OCI-M1 (cell line): ENCODE measurements around the gene PPIA.
"Not testable (repeated sequence)": the region's sequence is repeated elsewhere in the genome, so short reads cannot be mapped to it uniquely, and the experiment has no call there.

Source experiments
- DNase-seq: peaks from one replicate; lab custom pipeline; 2025; lab: John Stamatoyannopoulos, UW

PPIA gene

GRCh38 chr7:44827567-44827966, 31.1 kb downstream of the PPIA start:
- DNase-seq = no peak

DNA sequence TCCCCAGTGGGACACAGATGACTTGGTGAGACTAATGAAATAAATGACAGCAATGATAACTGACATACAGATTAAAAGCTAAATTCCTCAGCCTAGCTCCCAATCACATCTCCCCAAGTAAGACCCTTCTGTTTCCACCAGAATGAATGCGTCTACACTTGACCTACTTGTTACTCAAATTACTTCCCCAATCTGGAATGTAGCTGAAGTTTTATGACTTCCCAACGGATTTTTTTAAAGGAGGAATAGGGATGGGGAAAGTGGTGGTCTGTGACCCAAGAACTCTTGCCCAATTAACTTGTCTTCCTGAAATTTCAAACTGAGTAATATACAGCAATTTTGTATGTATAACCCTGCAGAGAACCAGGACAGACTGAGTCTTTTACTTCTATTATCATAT, 42.3 kb downstream of the PPIA start:
- no peak for DNase-seq

DNA sequence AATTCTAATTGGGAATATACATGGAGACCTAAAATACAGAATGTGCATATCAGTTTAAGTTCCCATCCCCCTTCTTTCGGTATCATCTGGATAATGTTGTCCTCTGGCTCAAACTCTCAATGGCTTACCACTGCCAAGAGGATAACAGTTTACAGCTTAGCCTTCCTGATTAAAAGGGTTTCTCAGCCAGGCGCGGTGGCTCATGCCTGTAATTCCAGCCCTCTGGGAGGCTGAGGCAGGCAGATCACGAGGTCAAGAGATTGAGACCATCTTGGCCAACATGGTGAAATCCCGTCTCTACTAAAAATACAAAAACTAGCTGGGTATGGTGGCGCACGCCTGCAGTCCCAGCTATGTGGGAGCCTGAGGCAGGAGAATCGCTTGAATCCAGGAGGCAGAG, 46.2 kb downstream of the PPIA start:
- not testable (repeated sequence) for DNase-seq

DNA sequence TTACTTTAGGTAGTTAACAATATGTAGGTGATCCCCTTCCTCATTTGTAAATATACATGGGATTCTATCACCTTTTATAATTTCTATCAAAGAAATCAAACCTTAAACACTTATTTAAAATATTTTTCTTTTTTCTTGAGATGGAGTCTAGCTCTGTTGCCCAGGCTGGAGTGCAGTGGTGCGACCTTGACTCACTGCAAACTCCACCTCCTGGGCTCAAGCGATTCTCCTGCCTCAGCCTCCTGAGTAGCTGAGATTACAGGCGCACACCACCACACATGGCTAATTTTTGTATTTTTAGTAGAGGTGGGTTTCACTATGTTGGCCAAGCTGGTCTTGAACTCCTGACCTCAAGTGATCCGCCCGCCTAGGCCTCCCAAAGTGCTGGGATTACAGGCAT, 47.0 kb downstream of the PPIA start:
- not testable (repeated sequence) for DNase-seq

DNA sequence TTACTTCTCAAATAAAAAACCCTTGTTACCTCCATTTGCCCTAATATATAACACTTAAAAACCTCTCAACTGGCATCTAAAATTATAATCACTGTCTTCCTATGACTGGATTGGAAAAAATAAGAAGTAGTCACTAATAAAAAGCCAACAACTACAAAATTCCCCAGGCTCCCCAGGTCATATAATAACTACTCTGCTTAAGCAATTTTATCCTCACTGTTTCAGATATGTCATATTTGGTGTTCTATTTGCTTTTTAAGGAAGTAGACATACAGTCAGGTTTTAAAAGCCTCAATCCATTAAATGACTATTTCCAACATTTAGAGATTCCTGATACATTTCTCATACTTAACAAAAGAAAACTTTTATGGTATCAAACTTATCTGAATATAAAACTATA, 49.0 kb downstream of the PPIA start:
- peak; percentile 37 for DNase-seq

DNA sequence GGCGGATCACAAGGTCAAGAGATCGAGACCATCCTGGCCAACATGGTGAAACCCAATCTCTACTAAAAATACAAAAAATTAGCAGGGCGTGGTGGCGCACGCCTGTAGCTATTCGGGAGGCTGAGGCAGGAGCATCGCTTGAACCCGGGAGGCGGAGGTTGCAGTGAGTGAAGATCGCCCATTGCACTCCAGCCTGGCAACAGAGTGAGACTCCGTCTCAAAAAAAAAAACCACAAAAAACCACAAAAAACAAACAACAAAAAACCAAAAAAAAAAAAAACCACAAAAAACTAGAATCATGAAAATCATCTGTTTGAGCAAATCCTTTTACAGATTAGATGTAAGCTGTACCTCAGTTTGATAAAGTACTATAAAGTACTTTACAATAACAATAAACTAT, 49.9 kb downstream of the PPIA start:
- DNase-seq = peak; percentile 44

GRCh38 chr7:44846816-44847508, 50.5 kb downstream of the PPIA start:
- peak; percentile 96 for DNase-seq

GRCh38 chr7:44847509-44847919, 51.0 kb downstream of the PPIA start:
- no peak for DNase-seq

GRCh38 chr7:44847920-44848634, 51.6 kb downstream of the PPIA start, which contains the start of gene H2AZ2:
Gene H2AZ2 (minus strand): TSS chr7:44848087. CDS start chr7:44847971, 116 bp downstream.
- DNase-seq = peak; percentile 99

DNA sequence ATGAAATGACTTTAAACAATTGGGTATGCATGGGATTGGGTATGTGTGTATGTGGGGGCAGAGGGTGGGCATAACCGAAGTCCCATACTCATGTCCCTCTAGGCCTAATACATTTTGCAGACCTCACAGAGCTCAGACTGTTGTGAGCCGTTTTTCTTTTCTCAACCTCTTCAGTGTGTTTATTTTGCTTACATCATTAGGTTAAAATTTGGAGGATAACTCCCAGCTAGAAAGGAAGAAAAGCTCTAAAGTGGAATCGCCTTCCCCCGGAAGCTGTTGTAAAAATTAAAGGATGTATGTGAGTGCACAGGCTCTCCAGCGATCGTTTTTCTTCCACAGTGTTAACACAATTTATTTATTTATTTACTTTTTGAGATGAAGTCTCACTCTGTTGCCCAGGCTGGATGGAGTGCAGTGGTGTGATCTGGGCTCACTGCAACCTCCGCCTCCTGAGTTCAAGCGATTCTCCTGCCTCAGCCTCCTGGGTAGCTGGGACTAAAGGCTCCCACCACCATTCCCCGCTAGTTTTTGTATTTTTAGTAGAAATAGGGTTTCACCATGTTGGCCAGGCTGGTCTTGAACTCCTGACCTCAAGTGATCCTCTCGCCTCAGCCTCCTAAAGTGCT, 52.9 kb downstream of the PPIA start:
- DNase-seq = no peak

DNA sequence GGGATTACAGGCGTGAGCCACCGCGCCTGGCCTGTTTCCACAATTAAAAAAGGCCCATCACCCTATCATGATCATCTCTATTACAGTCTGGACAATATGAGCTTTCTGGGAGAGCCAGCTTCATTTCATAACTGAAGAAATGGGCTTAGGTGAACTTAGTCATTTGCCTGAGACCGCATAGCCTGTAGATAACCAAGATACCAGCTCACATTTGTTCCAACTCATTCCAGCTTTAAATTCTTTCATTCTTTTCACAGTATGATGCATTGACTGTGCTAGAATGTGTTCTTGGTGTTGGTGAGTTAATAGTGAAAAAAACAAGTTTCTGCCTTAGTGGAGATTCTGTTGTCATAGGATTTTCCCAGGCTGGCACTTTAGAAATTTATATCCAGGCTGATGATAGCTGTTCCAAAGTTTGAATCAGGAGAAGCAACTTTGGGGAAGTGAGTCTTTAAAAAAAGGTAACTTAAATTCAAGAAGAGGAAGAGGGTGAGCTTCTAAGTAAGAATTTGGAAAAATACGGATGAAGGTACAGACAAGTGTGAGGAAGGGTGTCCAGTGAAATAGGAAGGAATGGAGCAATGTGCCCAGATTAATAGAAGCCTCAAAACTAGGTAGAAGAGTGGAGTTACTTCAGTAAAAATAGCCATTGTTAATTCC, 53.5 kb downstream of the PPIA start:
- DNase-seq = no peak

DNA sequence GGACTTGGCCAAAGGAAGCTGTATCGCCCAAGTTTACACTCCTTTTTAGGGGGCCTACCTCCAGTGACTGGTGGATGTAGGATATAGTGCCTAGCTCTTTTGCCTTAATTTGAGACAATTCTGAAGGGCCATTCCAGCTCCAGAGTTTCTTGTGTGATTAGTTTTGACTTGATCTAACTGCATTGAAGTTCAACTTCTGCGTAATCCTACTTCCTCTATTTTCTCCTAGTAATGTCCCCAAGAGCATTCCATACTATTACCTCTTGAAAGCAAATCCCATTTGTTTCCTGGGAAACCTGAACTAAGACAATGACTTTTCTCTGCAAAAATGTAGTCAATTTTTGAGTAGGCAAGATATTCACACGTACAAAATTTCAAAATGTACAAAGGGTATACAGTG, 56.1 kb downstream of the PPIA start:
- no peak for DNase-seq
